Naive thymus-derived CD4-positive, alpha-beta T cell (primary cell): ENCODE results near the gene HOXD1. TPM values are rescaled to one million over a fixed set of nuclear protein-coding genes. Genes with fewer than 3 reads are reported as not detected.

Experiments
- ATAC-seq: fragments of 150-1000 bp; cut with Tn5 transposase; 2 replicates; pipeline ENCODE4 v1.10.0; 2021; ENCODE audit warnings: mild to moderate bottlenecking, moderate library complexity
- CTCF ChIA-PET: fragments of 350-600 bp; sonication (Branson Sonifier 250); formaldehyde crosslinking; loops from one replicate; lab custom pipeline; 2021; ENCODE audit warnings: antibody characterized with exemption; lab: Charles Lee
- POLR2A ChIA-PET: fragments of 350-600 bp; sonication (Branson Sonifier 250); formaldehyde crosslinking; loops from one replicate; lab custom pipeline; 2021; ENCODE audit warnings: antibody characterized with exemption, inconsistent platforms; lab: Charles Lee
- DNase-seq, 9 donors: peaks; one replicate each; pipeline versions ENCODE4 v3.0.0 to v3.0.0-alpha.2; 2020 to 2022; ENCODE audit warnings: mixed read lengths in 1 of 9
- H3K27ac ChIP-seq: one replicate; pipeline ENCODE4 v1.7.0; 2013; ENCODE audit warnings: mild to moderate bottlenecking, low read depth, low read length, moderate library complexity
- H3K27me3 ChIP-seq, 2 donors: one replicate each; pipeline ENCODE4 v1.7.0; 2013; ENCODE audit warnings: low read length in 2 of 2, mild to moderate bottlenecking in 2 of 2, moderate library complexity in 2 of 2; ENCODE audit not compliant: control insufficient read depth in 2 of 2, insufficient read depth in 2 of 2
- H3K36me3 ChIP-seq, 3 experiments: 1 replicate in 2 of 3; 2 replicates in 1 of 3; pipeline ENCODE4 v1.7.0; 2013; ENCODE audit warnings: low read length in 3 of 3, mild to moderate bottlenecking in 3 of 3, moderate library complexity in 1 of 3; ENCODE audit not compliant: insufficient read depth in 3 of 3, control insufficient read depth in 2 of 3
- H3K4me1 ChIP-seq, 2 donors: one replicate each; pipeline ENCODE4 v1.7.0; 2013; ENCODE audit warnings: low read length in 2 of 2, mild to moderate bottlenecking in 2 of 2, moderate library complexity in 1 of 2; ENCODE audit not compliant: control insufficient read depth in 2 of 2, insufficient read depth in 2 of 2
- H3K4me3 ChIP-seq: 2 replicates; pipeline ENCODE4 v1.7.0; 2013; ENCODE audit warnings: mild to moderate bottlenecking, low read length
- H3K9me3 ChIP-seq, 3 experiments: 1 replicate in 2 of 3; 2 replicates in 1 of 3; pipeline ENCODE4 v1.7.0; 2013; ENCODE audit warnings: low read length in 3 of 3; ENCODE audit not compliant: control insufficient read depth in 2 of 3
- H3K27ac Mint-ChIP-seq, 9 donors: one replicate each; pipeline ENCODE4 v1.8.0; 2020 to 2022; ENCODE audit warnings: mixed read lengths in 9 of 9, mild to moderate bottlenecking in 8 of 9, moderate library complexity in 5 of 9, inconsistent platforms in 2 of 9
- H3K27me3 Mint-ChIP-seq, 5 donors: one replicate each; pipeline ENCODE4 v1.8.0; 2021 to 2022; ENCODE audit warnings: mixed read lengths in 5 of 5, mild to moderate bottlenecking in 1 of 5
- H3K36me3 Mint-ChIP-seq, 5 donors: one replicate each; pipeline ENCODE4 v1.8.0; 2020 to 2022; ENCODE audit warnings: mixed read lengths in 5 of 5, mild to moderate bottlenecking in 3 of 5, inconsistent platforms in 1 of 5
- H3K4me1 Mint-ChIP-seq, 7 donors: one replicate each; pipeline ENCODE4 v1.8.0; 2020 to 2022; ENCODE audit warnings: mixed read lengths in 7 of 7, mild to moderate bottlenecking in 3 of 7, inconsistent platforms in 1 of 7
- H3K4me3 Mint-ChIP-seq, 10 donors: one replicate each; pipeline ENCODE4 v1.8.0; 2020 to 2022; ENCODE audit warnings: mild to moderate bottlenecking in 10 of 10, mixed read lengths in 10 of 10, moderate library complexity in 6 of 10, inconsistent platforms in 2 of 10
- H3K9me3 Mint-ChIP-seq, 11 donors: one replicate each; pipeline ENCODE4 v1.8.0; 2020 to 2022; ENCODE audit warnings: mixed read lengths in 11 of 11, mild to moderate bottlenecking in 4 of 11, inconsistent platforms in 1 of 11, moderate library complexity in 1 of 11
- intact Hi-C, 2 donors: fragments of 100-400 bp; cut with micrococcal nuclease; formaldehyde crosslinking; loops; one replicate each; pipeline ENCODE4 v1.15.1; 2023
- polyA plus RNA-seq, 2 donors: library from polyadenylated mRNA; unstranded; fragments of 300-500 nt; fragmentation: Illumina TruSeq; gene quantifications; one replicate each; pipeline ENCODE4 v1.2.3, GENCODE V29; 2021
- total RNA-seq, 6 experiments: library from RNA in 5 of 6; stranded (reverse) in 5 of 6; gene quantifications; 1 replicate in 5 of 6; 2 replicates in 1 of 6; pipeline ENCODE4 v1.2.3 and lab custom pipeline; 2021 to 2026

HOXD1 gene
- total and polyA plus RNA-seq, 7 experiments from 2014 or later = not detected

DNA sequence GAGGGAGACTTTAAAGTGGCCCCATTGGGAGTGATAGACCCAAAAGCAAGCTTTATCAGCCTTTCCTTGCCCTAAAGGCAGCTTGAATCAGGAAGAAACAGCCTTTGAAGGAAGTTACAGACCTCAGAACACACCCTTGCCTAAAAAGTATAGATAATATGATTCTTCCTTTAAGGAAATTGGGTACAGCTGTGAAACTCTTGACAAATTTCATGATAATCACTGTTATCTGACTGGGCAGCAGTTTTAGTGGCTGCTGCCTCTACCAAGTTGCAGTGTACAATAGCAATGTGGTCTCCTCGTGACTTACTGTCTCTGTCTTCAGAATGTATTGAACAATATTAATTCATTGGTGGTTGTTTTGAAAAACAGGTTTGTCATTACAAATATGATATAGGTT, 16.7 kb downstream of the HOXD1 start:
- Mint-ChIP-seq H3K9me3 (peaks cover 0 to 11% (median 4%) of the 10 kb centered on the region in 11 donors), H3K4me3 (no peak overlapping the region), H3K36me3 (peaks cover 0 to 4% (median 0%) of the 10 kb centered on the region in 5 donors), H3K27ac (no peak overlapping the region), H3K4me1 (no peaks in the 10 kb centered on the region), H3K27me3 (peaks cover 13 to 36% (median 31%) of the 10 kb centered on the region in 5 donors)
- no peak for ATAC-seq
- no peak overlapping the region for H3K27ac ChIP-seq
- POLR2A ChIA-PET = no interaction called here
- no peaks in the 10 kb centered on the region for H3K9me3 ChIP-seq
- no peaks in the 10 kb centered on the region for H3K36me3 ChIP-seq
- DNase-seq = no peak
- H3K4me3 ChIP-seq = no peak overlapping the region
- H3K27me3 ChIP-seq = no peaks in the 10 kb centered on the region
- intact Hi-C loops = no loop called here
- H3K4me1 ChIP-seq = no peaks in the 10 kb centered on the region
- CTCF ChIA-PET = no interaction called here

DNA sequence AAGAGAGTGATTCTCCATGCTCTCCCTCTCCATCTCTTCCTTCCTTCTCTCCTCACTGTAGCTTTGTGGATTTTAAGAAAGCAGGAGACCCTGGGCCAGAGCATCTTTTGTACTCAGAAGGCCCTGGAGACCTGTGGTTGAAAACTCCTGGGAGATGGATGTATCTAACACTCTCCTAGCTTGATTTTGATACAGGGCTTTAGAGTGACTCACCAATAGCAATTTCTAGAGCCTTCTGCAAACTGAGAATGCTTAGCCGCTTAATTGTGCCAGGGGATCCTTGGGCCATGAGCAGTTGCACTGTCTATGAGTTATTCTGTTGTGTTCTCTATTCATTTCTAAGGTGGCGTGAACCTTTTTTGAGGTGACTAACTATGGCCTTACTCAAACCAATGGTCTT, 17.7 kb downstream of the HOXD1 start:
- no peaks in the 10 kb centered on the region for H3K27me3 ChIP-seq
- POLR2A ChIA-PET = no interaction called here
- H3K4me1 ChIP-seq = no peaks in the 10 kb centered on the region
- no peak overlapping the region for H3K27ac Mint-ChIP-seq
- no peaks in the 10 kb centered on the region for H3K4me1 Mint-ChIP-seq
- H3K9me3 ChIP-seq = no peaks in the 10 kb centered on the region
- H3K36me3 Mint-ChIP-seq = peaks cover 0 to 4% (median 0%) of the 10 kb centered on the region in 5 donors
- no peaks in the 10 kb centered on the region for H3K36me3 ChIP-seq
- H3K4me3 ChIP-seq = no peak overlapping the region
- intact Hi-C loops = no loop called here
- H3K27ac ChIP-seq = no peak overlapping the region
- DNase-seq = no peak
- ATAC-seq = no peak
- H3K27me3 Mint-ChIP-seq = peaks cover 17 to 44% (median 35%) of the 10 kb centered on the region in 5 donors
- H3K4me3 Mint-ChIP-seq = no peak overlapping the region
- H3K9me3 Mint-ChIP-seq = peaks cover 0 to 11% (median 4%) of the 10 kb centered on the region in 11 donors
- CTCF ChIA-PET = no interaction called here

DNA sequence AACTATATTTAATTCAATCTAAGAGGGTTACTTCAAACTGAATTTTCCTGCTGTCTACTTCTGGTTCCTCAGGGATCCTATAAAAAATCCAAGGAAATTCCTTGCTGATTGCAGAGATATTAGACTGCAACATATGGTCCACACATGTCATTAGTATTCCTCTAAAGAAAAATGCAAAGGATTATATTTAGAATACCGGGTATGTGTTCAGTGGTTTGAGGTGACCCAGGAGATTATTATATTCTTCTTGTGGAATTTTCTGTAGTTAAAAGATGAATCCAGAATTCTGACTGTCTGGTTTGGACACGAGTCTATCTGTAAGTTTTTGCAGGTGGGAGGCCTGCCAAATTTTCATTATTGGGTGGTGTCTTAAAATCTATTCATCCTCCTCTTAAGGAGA, 18.2 kb downstream of the HOXD1 start:
- CTCF ChIA-PET = no interaction called here
- POLR2A ChIA-PET = no interaction called here

DNA sequence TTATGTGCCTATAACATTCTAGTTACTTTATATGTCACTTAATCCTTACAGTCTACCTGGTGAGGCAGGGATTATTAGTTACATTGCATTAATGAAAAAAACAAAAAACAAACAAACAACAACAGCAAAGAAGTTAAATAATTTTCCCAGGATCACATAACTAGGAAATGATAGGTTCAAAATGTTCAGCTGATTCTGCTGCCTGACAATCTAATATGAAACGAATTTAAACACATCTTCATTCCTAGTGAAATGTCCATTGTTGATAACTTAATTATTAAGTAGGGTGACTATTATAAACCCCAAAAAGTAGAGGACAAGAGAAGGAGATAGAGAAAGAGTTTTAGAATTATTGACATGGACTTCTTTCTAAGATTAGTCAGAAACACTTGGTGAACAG, 22.6 kb downstream of the HOXD1 start:
- Mint-ChIP-seq H3K4me1 (no peaks in the 10 kb centered on the region), H3K36me3 (peaks cover 0 to 4% (median 0%) of the 10 kb centered on the region in 5 donors), H3K9me3 (peaks cover 0 to 4% (median 0%) of the 10 kb centered on the region in 11 donors), H3K27ac (no peak overlapping the region), H3K4me3 (no peak overlapping the region), H3K27me3 (peaks cover 22 to 27% (median 24%) of the 10 kb centered on the region in 5 donors)
- no peak overlapping the region for H3K4me3 ChIP-seq
- H3K4me1 ChIP-seq = no peaks in the 10 kb centered on the region
- DNase-seq (no peak), ATAC-seq (no peak)
- intact Hi-C loops = no loop called here
- H3K27ac ChIP-seq = no peak overlapping the region
- no peaks in the 10 kb centered on the region for H3K27me3 ChIP-seq
- POLR2A ChIA-PET = no interaction called here
- CTCF ChIA-PET = interaction anchor here (0.6 kb wide), 1 partner anchor 17 kb away, joined by 5 read pairs; no protein-coding TSS in a partner anchor
- no peaks in the 10 kb centered on the region for H3K36me3 ChIP-seq
- no peaks in the 10 kb centered on the region for H3K9me3 ChIP-seq

More for the DNA sequence above, 18.2 kb downstream of the HOXD1 start:
- ATAC-seq = no peak
- intact Hi-C loops = no loop called here
- Histone ChIP-seq H3K36me3 (no peaks in the 10 kb centered on the region), H3K27ac (no peak overlapping the region), H3K27me3 (no peaks in the 10 kb centered on the region), H3K4me3 (no peak overlapping the region), H3K4me1 (no peaks in the 10 kb centered on the region), H3K9me3 (no peaks in the 10 kb centered on the region)
- Mint-ChIP-seq H3K27ac (no peak overlapping the region), H3K4me1 (no peaks in the 10 kb centered on the region), H3K4me3 (no peak overlapping the region), H3K36me3 (peaks cover 0 to 4% (median 0%) of the 10 kb centered on the region in 5 donors), H3K27me3 (peaks cover 21 to 47% (median 38%) of the 10 kb centered on the region in 5 donors), H3K9me3 (peaks cover 0 to 11% (median 4%) of the 10 kb centered on the region in 11 donors)
- DNase-seq = no peak

DNA sequence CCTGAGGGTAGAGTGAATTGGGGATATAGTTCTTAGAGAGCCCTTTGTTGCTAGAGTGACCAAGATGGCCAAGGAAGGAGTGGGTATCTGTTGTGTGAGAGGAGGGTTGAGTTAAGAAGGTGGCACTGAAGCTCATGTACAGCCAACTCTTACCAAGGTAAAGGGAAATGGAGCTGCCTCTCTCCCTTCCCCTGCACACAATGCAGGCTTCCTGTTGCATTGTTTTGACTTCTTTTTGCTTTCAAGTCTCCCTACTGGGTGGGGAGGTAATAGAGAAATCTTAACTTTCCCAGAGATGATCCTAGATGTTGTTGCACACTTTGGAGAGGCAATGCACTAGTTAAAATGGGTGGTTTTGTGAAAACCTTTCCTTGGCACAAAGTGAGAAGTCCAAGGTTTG, 23.8 kb downstream of the HOXD1 start:
- H3K4me1 Mint-ChIP-seq = no peaks in the 10 kb centered on the region
- Histone ChIP-seq H3K27me3 (no peaks in the 10 kb centered on the region), H3K27ac (no peak overlapping the region), H3K4me3 (no peak overlapping the region), H3K36me3 (no peaks in the 10 kb centered on the region), H3K4me1 (no peaks in the 10 kb centered on the region), H3K9me3 (no peaks in the 10 kb centered on the region)
- H3K36me3 Mint-ChIP-seq = peaks cover 0 to 4% (median 0%) of the 10 kb centered on the region in 5 donors
- ATAC-seq (no peak), DNase-seq (no peak)
- intact Hi-C loops = no loop called here
- ChIA-PET POLR2A (no interaction called here), CTCF (no interaction called here)
- H3K27ac Mint-ChIP-seq = no peak overlapping the region
- peaks cover 0 to 4% (median 0%) of the 10 kb centered on the region in 11 donors for H3K9me3 Mint-ChIP-seq
- H3K27me3 Mint-ChIP-seq = peaks cover 20 to 27% (median 24%) of the 10 kb centered on the region in 5 donors
- H3K4me3 Mint-ChIP-seq = no peak overlapping the region

DNA sequence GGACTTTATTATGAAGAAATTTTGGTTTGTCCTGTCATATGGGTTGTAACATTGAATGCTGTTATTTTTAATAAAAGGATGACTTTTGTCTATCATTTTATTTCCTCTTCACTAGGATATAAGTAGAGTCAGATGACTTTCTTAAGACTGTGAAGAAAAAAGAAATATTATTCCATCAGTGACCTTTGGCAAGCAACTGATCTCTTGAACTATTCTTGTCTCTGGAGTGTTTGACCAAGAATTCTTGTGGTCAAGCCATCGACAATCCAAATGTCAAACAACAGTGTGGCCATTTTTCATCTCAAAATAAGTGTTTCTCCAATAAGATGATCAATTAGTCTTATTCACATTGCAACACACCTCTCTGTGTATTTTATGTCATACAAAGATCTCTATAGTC, 24.9 kb downstream of the HOXD1 start:
- ATAC-seq (no peak), DNase-seq (no peak)
- intact Hi-C loops = no loop called here
- Histone ChIP-seq H3K9me3 (no peaks in the 10 kb centered on the region), H3K27me3 (no peaks in the 10 kb centered on the region), H3K4me3 (no peak overlapping the region), H3K27ac (no peak overlapping the region), H3K36me3 (no peaks in the 10 kb centered on the region), H3K4me1 (no peaks in the 10 kb centered on the region)
- ChIA-PET CTCF (no interaction called here), POLR2A (no interaction called here)
- Mint-ChIP-seq H3K27ac (no peak overlapping the region), H3K36me3 (peaks cover 0 to 4% (median 0%) of the 10 kb centered on the region in 5 donors), H3K27me3 (peaks cover 20 to 27% (median 24%) of the 10 kb centered on the region in 5 donors), H3K4me3 (no peak overlapping the region), H3K4me1 (no peaks in the 10 kb centered on the region), H3K9me3 (peaks cover 0 to 4% (median 0%) of the 10 kb centered on the region in 11 donors)

DNA sequence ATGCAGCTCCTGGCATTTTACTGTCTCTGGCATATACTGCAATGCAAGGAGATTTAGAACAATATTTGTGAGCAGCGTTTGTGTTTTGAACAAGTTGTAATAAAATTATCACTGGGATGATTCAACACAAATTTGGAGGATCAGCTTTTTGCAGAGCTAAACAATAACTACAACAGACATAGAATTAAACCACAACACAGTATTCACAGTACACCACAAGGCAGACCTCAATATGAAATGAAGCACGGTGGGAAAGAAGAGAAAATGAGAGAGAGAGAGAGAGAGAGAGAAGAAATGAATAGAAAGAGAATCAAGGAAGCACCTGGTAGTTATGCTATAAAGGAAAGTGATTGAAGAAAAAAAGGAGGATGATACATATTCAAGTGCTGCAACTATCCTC, 39.4 kb downstream of the HOXD1 start:
- Mint-ChIP-seq H3K4me1 (no peaks in the 10 kb centered on the region), H3K27me3 (peaks cover 18 to 73% (median 56%) of the 10 kb centered on the region in 5 donors), H3K9me3 (peaks cover 0 to 2% (median 0%) of the 10 kb centered on the region in 11 donors), H3K36me3 (no peaks in the 10 kb centered on the region), H3K27ac (no peak overlapping the region), H3K4me3 (no peak overlapping the region)
- Histone ChIP-seq H3K36me3 (no peaks in the 10 kb centered on the region), H3K27me3 (no peaks in the 10 kb centered on the region), H3K4me3 (no peak overlapping the region), H3K9me3 (no peaks in the 10 kb centered on the region), H3K27ac (no peak overlapping the region), H3K4me1 (no peaks in the 10 kb centered on the region)
- DNase-seq (no peak), ATAC-seq (no peak)
- intact Hi-C loops = no loop called here
- POLR2A ChIA-PET = no interaction called here
- CTCF ChIA-PET = interaction anchor here (0.7 kb wide), 1 partner anchor 17 kb away, joined by 5 read pairs; no protein-coding TSS in a partner anchor
